ENCODE results near the gene ZNF18.

Gene ZNF18

GRCh38 chr17:11997147-11997971 lies at the start of gene ZNF18:
ZNF18 (minus strand) TSS chr17:11997475; CDS start chr17:11992829, 4,646 bp downstream.
- peak; percentile 97 for DNase-seq (ENCODE audit: low spot score)
- TF ChIP-seq CTCF (IDR thresholded peaks at IDR 0.05; ENCODE audit: extremely low read depth, missing control alignments), result no peak

GRCh38 chr17:12046786-12047185 lies 49.5 kb upstream of the ZNF18 start:
- TF ChIP-seq CTCF (IDR thresholded peaks at IDR 0.05; ENCODE audit: extremely low read depth, missing control alignments), result no peak
- DNase-seq (ENCODE audit: low spot score), result no peak

GRCh38 chr17:12043702-12044101 lies 46.4 kb upstream of the ZNF18 start:
- DNase-seq (ENCODE audit: low spot score), result no peak
- TF ChIP-seq CTCF (IDR thresholded peaks at IDR 0.05; ENCODE audit: extremely low read depth, missing control alignments), result no peak

- DNase-seq (ENCODE audit: low spot score), result no peak
- no peak for TF ChIP-seq CTCF (IDR thresholded peaks at IDR 0.05; ENCODE audit: extremely low read depth, missing control alignments)
Measured at GRCh38 chr17:12041312-12041711, 44.0 kb upstream of the ZNF18 start.

- DNase-seq (ENCODE audit: low spot score), result no peak
- no peak for TF ChIP-seq CTCF (IDR thresholded peaks at IDR 0.05; ENCODE audit: extremely low read depth, missing control alignments)
Measured at GRCh38 chr17:12040478-12040877, 43.2 kb upstream of the ZNF18 start.

- no peak for TF ChIP-seq CTCF (IDR thresholded peaks at IDR 0.05; ENCODE audit: extremely low read depth, missing control alignments)
- DNase-seq (ENCODE audit: low spot score), result no peak
Measured at GRCh38 chr17:12037970-12038369, 40.7 kb upstream of the ZNF18 start.

- DNase-seq (ENCODE audit: low spot score), result no peak
- no peak for TF ChIP-seq CTCF (IDR thresholded peaks at IDR 0.05; ENCODE audit: extremely low read depth, missing control alignments)
Measured at GRCh38 chr17:12035673-12036072, 38.4 kb upstream of the ZNF18 start.
